Upper lobe of right lung (tissue), 1 donor: ENCODE results near the gene SMTN. TPM values are rescaled to one million over a fixed set of nuclear protein-coding genes. Genes with fewer than 3 reads are reported as not detected.

Source experiments
- ATAC-seq: fragments of 200-7000 bp; cut with Tn5 transposase; one replicate; pipeline ENCODE4 v1.9.1; 2020; ENCODE audit warnings: mild to moderate bottlenecking, moderate library complexity
- DNase-seq: peaks from one replicate; pipeline ENCODE4 v3.0.0-alpha.2; 2020
- H3K27ac ChIP-seq: fragments of 200-600 bp; one replicate; pipeline ENCODE4 v1.8.0; 2022
- H3K27me3 ChIP-seq: fragments of 200-600 bp; one replicate; pipeline ENCODE4 v1.8.0; 2022; ENCODE audit warnings: mild to moderate bottlenecking
- H3K36me3 ChIP-seq: fragments of 200-600 bp; one replicate; pipeline ENCODE4 v1.8.0; 2022
- H3K4me1 ChIP-seq: fragments of 200-600 bp; one replicate; pipeline ENCODE4 v1.8.0; 2022
- H3K4me3 ChIP-seq: fragments of 200-600 bp; one replicate; pipeline ENCODE4 v1.8.0; 2022; ENCODE audit warnings: mild to moderate bottlenecking
- H3K9me3 ChIP-seq: fragments of 200-600 bp; one replicate; pipeline ENCODE4 v1.8.0; 2022
- intact Hi-C: fragments of 100-400 bp; cut with DNase I; formaldehyde crosslinking; loops from one replicate; pipeline ENCODE4 v1.11.0; 2022
- total RNA-seq: library from RNA; stranded (reverse); fragmentation: NEBNext Ultra II Directional; extraction: Animal tissue kit (Norgen Biotek cat#: 25700); gene quantifications from one replicate; pipeline ENCODE4 v1.2.1, GENCODE V29; 2021
- TF ChIP-seq, protein P1 (sequence below): fragments of 200-600 bp; IDR thresholded peaks from one replicate; pipeline ENCODE4 v1.8.0; 2022; ENCODE audit warnings: antibody characterized with exemption
- donor health status: DM: no; HTN: yes; CAD: no; lungs with severe emphysema.

Gene SMTN
- total RNA-seq, 1 donor from 2014 or later = 71.6 TPM

DNA sequence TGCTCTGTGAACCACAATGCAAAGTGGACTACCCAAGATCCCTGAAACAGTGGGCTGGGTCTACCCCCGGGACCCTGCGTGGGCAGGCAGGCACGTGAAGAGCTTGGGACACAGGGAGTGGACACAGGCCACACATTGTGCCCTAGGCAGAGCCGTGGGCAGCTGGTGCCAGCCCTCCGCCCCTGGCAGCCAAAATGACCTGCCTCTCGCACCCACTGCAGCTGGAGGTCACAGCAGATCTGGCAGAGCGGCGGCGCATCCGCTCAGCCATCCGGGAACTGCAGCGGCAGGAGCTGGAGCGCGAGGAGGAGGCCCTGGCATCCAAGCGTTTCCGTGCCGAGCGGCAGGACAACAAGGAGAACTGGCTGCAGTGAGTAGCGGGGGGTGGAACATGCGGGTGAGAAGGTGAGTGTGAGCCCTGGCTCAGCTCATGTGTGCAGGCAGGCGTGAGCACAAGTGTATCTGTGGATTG, 6.7 kb downstream of the SMTN start:
- H3K4me3 ChIP-seq = no peak overlapping the region
- H3K36me3 ChIP-seq = peaks cover 47% of the 10 kb centered on the region
- peaks cover 29% of the 10 kb centered on the region for H3K4me1 ChIP-seq
- no peak for DNase-seq
- TF ChIP-seq, protein P1, sequence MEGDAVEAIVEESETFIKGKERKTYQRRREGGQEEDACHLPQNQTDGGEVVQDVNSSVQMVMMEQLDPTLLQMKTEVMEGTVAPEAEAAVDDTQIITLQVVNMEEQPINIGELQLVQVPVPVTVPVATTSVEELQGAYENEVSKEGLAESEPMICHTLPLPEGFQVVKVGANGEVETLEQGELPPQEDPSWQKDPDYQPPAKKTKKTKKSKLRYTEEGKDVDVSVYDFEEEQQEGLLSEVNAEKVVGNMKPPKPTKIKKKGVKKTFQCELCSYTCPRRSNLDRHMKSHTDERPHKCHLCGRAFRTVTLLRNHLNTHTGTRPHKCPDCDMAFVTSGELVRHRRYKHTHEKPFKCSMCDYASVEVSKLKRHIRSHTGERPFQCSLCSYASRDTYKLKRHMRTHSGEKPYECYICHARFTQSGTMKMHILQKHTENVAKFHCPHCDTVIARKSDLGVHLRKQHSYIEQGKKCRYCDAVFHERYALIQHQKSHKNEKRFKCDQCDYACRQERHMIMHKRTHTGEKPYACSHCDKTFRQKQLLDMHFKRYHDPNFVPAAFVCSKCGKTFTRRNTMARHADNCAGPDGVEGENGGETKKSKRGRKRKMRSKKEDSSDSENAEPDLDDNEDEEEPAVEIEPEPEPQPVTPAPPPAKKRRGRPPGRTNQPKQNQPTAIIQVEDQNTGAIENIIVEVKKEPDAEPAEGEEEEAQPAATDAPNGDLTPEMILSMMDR = no peak
- no peak for ATAC-seq
- H3K27ac ChIP-seq = no peak overlapping the region
- H3K9me3 ChIP-seq = no peaks in the 10 kb centered on the region
- H3K27me3 ChIP-seq = no peaks in the 10 kb centered on the region
- intact Hi-C loops = no loop called here

DNA sequence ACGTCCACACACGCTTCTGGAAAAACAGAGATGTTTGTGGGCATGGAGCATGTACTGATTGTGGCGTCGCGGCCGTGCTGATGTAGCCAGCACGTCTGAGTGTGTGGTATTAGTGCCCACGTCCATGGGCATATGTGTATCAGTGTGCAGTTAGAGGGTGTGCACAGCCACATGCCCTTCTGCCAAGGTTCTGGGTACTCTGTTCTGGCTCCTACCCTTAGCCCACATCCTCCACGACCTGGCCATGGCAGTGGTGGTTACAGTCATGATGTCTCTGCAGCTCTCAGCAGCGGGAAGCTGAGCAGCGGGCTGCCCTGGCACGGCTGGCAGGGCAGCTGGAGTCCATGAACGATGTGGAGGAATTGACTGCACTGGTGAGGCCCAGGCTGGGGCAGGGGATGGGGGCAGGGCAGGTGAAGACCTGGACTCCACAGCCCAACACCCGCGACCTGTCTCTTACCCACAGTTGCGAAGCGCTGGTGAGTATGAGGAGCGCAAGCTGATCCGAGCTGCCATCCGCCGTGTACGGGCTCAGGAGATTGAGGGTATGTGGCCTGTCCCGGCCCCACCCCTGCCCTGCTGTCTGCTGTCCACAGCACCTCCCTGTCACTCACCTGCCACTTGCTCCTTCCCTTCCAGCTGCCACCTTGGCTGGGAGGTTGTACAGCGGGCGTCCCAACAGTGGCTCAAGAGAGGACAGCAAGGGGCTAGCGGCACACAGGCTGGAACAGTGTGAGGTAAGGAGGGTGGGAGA, 7.3 kb downstream of the SMTN start:
- no peak for DNase-seq
- H3K4me3 ChIP-seq = no peak overlapping the region
- H3K36me3 ChIP-seq = peaks cover 52% of the 10 kb centered on the region
- peaks cover 26% of the 10 kb centered on the region for H3K4me1 ChIP-seq
- H3K9me3 ChIP-seq = no peaks in the 10 kb centered on the region
- TF ChIP-seq, protein P1 = no peak
- intact Hi-C loops = no loop called here
- no peak for ATAC-seq
- no peaks in the 10 kb centered on the region for H3K27me3 ChIP-seq
- H3K27ac ChIP-seq = no peak overlapping the region

DNA sequence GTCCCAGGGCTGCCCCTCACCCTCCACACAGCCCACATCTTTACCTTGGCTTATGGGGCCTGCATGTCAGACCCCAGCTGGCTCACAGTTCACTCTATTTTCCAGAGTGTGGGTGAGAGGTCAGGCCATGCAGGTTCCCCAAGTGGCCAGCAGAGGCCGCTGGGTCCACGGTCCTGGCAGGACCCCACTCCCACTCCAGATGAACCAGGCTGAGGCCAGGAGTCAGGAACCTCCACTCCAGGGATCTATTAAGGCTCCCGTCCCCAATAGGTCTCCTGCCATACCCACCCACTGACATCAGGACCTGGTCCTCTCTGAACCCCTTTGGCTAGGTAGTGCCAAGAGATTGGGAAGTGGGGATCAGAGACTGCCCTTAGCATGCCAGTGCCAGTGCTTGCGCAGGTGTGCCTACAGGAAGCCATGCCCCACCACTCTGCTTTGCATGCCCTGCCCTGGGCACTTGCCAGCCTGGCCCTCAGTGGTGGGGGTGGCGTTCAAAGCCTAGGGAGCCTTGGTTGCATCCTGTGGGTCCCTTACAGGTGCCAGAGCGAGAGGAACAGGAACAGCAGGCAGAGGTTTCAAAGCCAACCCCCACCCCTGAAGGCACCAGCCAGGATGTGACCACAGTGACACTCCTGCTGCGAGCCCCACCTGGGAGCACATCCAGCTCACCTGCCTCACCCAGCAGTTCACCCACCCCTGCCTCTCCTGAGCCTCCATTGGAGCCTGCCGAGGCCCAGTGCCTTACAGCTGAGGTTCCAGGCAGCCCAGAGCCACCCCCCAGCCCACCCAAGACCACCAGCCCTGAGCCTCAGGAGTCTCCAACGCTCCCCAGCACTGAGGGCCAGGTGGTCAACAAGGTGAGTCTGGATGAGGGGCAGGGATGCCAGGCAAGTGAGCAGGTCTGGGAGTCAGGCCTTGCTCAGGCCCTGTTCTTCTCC, 8.3 kb downstream of the SMTN start:
- Histone ChIP-seq H3K4me1 (peaks cover 16% of the 10 kb centered on the region), H3K27me3 (no peaks in the 10 kb centered on the region), H3K9me3 (no peaks in the 10 kb centered on the region), H3K4me3 (no peak overlapping the region), H3K36me3 (peaks cover 61% of the 10 kb centered on the region), H3K27ac (no peak overlapping the region)
- DNase-seq (no peak), ATAC-seq (peak; percentile 36)
- intact Hi-C loops = no loop called here
- TF ChIP-seq, protein P1 = peak; percentile 68

DNA sequence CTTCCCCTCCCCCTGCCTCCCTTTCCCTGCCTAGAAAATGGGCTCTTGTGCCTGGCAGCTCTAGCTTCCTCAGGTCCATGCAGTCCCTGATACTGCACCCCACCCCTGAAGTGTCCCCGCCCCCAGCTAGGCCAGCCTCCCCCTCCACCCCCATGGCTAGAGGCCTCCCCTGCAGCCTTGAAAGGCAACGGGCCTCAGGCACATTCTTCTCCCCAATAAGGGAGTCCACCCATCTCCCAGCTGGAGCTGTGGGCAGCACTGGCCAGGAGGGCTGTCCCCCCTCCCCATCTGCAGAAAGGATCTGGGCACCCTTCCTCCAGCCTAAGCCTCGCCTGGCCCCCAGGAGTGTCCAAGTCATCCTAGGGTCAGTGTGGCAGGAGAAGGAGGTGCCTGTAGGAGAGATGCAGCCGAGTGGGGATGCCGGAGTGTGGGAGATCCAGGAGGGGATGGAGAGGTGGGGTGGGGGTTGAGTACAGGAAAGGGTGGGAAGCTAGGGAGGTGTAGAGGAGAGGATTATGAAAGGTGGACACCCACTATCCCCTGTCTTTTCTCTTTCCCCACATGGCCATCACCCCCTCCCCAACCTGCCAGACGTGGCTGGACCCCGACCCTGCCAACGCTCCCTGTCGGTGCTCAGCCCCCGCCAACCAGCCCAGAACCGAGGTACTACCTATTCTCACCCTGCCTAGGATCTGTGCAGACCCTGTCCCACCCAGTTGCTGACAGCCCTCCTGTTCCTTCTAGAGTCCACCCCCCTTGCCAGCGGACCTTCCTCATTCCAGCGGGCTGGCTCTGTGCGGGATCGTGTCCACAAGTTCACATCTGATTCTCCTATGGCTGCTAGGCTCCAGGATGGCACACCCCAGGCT, 9.3 kb downstream of the SMTN start:
- Histone ChIP-seq H3K4me1 (peaks cover 14% of the 10 kb centered on the region), H3K36me3 (peaks cover 71% of the 10 kb centered on the region), H3K27ac (no peak overlapping the region), H3K4me3 (no peak overlapping the region), H3K27me3 (no peaks in the 10 kb centered on the region), H3K9me3 (no peaks in the 10 kb centered on the region)
- intact Hi-C loops = no loop called here
- ATAC-seq = no peak
- TF ChIP-seq, protein P1 = no peak
- DNase-seq = no peak
